RKO (cell line): ENCODE measurements around the gene LRRC3B.
A peak's percentile ranks its signal among the peaks of the same experiment; 100 is the strongest.

Source experiments
- DNase-seq: peaks from one replicate; pipeline ENCODE4 v3.0.0-alpha.2; 2016; ENCODE audit warnings: low spot score

The LRRC3B gene

DNA sequence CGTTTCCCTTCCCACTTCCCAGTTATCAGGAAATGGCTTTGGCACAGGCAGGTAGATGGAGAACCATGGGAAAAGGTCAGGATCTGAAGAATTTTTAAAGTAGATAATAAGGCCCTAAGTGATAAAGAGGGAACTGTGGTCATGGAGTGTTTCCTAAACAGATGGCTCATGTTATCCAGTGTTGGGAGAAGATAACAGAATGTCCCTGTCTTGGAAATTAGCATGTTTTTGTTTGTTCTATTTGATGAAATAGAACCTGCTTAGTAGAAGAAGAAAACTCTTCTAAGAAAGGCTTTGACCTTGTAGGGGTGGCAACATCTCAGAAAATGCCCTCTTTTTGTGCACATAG, 8.8 kb downstream of the LRRC3B start:
- no peak for DNase-seq

DNA sequence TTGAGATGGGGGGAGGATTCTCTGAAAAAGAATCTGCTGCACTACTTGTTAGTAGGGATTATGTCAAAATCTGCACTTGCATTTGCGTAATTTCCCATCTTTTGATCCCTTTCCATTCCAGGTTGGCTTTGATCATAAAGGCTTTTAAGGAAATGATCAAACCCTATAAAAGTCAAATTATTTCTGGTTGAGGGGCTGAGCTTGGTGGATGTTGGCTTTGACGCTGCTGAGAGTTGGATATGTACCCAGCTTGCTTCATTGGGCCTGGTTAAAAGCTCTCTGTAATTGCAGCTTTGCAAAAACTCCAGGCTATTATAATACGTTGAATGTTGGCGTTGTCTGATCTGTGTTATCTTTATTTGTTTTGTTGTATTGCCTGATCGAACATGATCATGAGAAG, 12.0 kb downstream of the LRRC3B start:
- no peak for DNase-seq

DNA sequence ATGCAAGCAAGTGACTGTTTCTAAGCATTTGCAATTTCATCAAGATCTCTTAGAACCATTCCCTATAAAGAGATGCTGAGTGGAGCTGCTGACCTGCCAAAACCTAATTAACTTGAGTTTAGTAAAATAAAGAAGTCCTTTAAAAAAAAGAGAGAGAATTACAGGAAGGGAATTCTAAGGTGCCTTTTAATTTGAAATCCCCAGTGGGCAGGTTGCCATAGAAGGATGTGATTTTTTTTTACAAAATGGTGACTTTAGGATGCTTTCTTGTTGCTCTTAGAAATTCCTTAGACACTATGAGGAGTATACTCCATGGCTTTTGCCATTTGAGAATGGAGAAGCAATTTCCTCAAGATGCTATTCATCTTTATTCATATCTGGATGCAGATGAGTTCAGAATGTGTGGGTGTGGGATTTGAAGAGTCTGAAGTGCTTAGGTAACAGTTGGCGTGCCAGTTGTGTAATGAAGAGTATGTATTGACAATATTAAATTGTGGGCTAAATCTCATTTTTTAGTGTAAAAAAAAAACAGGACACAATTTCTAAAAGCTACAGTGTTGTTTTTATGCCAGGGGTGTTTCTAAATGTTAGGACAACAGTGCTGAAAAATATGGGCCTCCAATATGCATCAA, 13.6 kb downstream of the LRRC3B start:
- no peak for DNase-seq

DNA sequence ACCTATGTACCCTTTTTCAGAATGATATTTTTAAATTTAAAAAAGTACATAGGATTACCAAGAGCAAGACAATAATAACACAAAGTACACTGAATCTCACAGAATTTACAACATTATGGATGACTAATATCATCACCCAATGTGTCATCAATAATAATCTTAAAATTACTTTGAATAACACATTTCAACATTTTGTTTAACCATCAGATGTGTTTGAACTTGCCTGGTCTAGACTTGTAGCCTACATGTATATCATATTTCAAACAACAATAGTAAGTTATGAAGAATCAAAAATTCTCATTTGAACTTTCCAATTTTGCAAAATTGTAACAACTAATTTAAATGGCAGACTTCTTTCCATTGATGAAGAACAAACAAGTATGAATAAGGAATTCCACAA, 15.1 kb downstream of the LRRC3B start:
- DNase-seq: no peak

DNA sequence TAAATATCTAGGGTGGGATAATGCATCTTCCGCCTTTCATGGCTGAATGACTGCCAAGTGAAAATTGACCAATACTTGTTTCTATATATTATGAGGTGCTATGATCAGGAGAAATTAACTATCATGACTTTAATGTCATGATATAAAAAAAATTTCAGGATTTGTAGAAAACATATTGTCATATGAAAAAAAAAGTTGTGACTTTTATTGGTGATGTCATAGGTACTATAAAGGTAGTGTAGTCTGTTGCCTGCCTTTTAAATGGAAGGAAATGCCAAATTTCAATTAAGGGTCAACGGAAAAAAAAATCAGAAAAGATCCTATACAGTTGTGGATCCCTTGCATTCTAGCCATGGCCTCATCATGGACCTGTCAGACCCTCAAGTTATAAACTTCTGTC, 15.5 kb downstream of the LRRC3B start:
- DNase-seq: no peak

DNA sequence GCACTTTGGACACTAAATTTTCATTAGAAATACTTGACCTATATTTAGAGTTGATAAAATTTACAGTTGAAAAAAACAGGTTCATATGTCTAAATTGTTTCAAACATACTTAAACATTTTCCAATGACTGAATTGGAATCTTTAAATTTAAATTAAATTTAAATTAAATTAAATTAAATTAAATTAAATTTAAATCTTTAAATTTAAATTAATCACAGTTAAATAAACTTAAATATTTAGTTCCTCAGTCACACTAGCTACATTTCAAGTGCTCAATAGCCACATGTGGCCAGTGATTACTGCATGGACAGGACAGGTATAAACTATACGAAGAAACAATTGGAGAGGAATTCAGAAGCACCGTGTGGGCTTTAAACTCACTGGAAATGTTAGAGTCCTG, 16.8 kb downstream of the LRRC3B start:
- DNase-seq: no peak

DNA sequence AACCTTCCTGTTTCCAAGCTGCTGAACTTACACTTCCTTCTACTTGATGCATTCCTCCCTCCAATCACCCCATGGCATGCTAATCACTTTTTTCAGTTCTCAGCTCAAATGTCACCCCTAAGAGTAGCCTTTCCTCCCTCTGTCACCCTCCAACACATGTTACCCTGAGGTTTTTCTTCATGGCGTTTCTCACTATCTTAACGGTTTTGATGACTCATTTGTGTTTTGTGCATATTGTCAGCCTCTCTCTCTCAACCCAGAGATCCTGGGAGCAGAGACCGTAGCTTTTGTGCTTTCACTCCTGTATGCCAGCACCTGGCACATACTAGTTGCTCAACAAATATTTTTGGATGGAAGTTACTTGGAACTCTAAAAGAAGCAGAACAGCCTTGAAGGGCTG, 24.5 kb downstream of the LRRC3B start:
- DNase-seq: no peak

DNA sequence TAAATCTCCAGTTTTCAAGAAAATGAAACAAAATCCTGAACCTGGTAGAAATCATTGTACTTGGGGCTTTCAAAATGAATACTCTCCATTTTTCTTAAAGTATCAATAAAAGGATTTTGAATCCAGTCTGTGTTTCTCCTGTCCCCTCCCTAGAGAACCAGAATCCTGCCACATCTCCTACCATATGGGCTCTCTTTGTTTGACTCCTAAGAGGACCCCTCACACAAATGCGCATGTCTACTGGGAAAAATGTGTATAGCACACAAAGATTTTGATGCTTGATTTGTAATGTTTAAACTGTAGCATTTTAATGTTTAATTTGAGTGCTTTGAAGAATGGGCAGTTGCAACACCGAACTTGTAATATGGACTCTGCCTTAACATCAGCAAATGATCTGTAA, 25.9 kb downstream of the LRRC3B start:
- DNase-seq: no peak

DNA sequence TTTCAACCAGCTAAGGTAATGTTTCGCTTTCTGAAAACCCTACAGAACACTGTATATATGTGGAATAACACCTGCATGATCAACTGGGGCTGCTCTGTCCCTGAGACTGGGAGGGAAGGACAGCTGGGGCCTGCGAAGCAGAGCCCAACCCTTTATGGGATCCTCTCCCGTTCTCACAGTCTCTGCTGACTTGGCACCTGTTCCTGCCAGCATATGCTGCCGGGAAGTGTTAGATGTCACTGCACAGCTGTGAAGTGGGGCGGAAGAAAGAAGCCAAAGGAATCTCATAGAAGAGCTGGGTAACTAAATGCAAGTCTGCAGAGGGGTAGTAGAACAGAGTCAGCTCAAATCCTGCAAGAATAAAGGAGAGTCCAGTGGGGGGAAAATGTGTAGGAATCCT, 29.6 kb downstream of the LRRC3B start:
- DNase-seq: no peak

DNA sequence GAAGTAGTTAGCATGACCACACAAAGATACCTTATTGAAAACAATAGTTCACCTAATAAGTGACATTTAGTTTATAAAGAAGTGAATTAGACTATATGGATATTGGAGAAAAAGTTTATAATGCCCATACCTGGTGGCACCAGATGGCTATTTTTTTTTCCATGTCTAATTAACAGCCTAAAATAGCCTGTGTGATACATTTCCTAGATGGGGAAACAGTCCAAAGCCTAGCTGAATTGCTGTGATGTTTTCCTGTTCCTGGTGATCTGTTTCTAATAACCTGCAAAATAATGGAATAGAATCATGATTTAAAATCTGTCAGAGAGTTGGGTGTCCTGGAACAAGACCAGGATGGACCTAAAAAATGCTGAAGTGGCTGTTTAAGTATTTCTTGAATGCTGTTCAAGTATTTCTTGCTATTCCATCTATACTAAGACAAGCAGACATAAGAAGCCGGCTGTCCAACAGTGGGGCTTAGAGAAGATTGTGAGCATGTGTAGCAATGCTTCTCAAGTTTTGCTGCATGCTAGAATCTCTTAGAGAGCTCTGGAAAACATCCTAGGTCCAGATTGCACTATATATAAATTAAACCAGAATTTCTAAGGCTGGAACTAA, 31.3 kb downstream of the LRRC3B start:
- no peak for DNase-seq

DNA sequence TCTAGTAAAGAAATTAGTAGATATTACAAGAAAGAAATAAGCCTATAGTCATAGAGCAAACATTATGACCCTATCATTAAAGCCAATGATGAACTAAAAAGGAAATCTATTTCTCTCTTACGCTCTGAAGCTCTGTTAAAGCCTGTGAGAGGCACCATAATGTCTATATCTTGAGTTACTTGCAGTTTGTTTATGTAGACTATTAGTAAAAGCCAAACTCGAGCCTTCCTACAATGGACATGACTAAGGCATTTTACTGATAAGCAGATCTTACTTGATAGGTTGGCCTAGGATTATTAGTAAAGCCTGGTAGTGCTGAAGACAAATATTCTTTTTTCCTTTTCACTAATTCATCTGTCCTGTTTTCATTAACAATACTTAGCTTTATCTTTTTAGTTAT, 32.7 kb downstream of the LRRC3B start:
- DNase-seq: no peak

DNA sequence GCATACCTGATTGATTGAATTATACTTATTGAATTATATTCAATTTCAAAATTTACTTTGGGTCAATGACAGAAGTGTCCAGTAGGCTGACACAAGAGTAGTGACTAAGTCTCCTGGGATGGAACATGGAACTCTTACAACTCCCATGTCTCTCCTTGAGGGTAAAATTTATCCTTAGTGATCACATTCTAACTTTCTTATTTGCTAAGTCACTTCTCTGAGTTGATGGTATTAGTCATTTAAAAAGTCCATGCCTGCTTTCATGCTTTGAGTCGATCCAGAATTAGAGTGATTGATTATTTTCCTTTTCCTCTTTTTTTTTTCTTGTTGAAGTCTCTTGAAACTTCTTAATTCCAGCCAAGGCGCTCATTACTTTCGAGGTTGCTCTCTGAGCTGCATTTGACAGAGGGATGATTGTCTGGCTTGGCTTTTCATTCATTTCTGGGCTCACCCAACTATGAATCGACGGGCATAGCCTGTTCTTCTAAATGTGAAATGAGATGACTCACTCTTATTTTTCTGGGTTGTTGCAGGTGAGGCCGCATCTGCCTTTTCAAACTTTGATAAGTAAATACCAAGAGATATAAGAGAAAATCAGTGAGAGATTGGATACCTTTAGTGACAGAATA, 34.9 kb downstream of the LRRC3B start:
- DNase-seq: peak; percentile 8

DNA sequence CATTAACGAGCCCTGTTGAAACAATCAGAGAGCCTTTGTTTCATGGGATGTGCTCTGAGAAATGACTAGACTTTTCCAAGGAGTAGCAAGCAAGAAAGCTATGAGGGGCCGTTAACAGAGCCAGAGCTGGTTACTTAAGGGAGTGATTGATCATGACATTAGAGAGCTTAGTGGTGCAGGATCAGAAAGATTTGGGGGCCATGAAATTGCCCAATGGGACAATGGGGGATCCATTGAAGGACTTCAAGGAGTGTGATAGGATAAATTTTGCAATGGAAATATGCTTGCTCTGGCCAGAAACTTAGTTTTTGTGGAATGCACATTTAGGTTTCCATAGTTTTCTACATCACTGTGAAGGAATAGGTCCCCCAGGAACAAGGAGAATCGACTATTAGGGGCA, 45.6 kb downstream of the LRRC3B start:
- no peak for DNase-seq

DNA sequence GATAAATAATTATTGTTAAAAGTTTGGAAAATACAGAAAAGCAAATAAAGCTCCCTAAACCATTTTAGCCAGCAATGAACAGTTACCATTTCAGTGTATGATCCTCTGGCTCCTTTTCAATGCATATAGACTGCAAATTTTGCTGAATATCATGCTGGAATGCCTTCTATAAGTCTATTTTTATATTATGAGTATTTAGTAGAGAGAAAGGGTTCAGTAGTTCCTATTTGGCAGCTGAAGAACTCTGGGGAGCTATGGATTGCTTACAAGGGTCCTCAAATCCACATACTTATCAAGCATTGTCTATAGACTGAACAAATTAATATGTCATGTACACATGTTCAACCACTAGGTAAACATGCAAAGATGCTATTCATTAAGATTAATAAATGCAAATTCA, 46.1 kb downstream of the LRRC3B start:
- DNase-seq: no peak

DNA sequence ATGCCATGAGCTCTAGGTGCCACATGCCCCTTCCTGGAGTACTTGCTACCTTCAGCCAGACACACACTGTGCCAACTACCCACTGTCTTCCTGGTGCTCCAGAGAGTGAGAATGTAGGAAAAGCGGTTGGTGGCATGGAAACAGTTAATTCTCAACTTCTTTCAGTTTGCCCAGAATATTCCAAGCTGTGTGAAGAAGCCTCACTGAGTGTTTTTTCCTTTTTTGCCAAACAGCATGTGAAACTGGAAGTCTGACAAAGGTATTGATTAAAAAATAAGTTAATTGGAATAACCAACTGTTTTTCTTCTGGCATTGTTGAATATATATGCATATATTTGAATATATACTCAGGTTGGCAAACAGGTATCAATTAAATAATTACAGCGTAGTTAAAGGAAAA, 52.8 kb downstream of the LRRC3B start:
- no peak for DNase-seq

DNA sequence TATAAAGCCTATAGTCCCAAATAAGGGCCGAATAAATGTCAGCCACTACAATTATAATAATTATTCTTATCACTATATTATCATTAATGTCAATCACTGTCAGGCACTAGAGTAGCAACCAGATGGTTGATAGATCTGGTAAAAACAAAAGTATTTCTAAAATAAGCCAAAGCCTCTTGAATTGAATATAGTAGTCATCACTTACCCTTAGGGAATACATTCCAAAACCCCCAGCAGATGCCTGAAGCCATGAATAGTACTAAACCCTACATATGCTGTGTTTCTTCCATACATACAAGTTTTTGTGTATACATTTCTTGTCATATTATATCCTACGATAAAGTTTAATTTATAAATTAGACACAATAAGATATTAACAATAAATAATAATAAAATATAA, 59.1 kb downstream of the LRRC3B start:
- DNase-seq: no peak

DNA sequence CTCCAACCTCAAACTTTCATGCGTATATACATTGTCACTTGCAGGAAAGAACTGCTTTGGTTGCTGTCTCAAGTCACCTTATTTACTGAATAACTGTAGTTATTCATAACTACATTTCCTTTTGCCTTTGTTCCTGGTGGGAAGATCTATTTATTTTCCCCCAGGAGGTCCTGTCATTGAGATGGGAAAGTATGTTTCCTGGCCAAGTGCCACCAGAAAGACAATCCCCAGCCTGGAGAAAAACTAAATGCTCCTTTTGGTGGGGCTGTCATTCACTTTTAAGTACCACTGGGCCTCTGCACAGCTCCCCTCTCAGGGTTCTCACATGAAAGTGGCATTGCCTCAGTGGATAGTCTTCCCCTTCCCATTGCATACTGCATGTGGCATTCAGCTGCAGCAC, 59.8 kb downstream of the LRRC3B start:
- DNase-seq: no peak

DNA sequence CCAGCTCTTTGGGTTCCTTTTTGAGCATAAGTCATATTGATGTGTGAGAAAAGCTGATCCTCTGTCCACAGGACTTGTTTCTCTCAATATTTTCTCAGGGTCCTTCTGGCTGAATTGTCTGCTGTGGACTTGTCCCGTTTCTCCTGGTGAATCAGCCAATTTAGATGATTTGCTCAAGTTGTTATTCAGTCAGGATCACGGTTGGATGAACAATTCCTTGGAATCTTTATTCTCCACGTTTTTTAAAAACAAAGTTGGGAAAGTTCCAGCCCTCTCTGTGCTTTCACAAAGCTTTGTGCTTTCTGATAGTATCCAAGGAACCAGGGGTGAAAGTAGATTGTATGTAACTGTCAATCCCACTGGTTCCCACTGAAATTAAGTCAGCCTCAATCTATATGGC, 61.3 kb downstream of the LRRC3B start:
- no peak for DNase-seq

DNA sequence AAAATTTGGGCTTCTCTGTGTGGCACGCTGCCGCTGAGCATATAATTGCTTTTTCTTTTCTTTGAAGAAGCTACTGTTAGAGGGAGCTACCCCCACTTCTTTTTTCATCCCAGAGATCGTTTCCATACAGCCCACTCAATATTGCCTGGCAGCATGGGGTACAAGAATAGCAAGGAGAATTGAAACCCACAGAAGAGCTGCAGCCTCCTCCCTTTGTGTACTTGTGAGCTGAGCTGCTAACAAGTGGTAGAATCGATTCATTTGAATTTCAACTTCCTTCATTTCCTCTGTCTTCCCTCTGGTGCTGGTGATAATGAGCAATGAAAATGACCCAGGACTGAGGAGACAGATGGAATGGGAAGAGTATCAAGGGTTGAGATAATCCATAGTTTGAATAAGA, 64.9 kb downstream of the LRRC3B start:
- DNase-seq: no peak

DNA sequence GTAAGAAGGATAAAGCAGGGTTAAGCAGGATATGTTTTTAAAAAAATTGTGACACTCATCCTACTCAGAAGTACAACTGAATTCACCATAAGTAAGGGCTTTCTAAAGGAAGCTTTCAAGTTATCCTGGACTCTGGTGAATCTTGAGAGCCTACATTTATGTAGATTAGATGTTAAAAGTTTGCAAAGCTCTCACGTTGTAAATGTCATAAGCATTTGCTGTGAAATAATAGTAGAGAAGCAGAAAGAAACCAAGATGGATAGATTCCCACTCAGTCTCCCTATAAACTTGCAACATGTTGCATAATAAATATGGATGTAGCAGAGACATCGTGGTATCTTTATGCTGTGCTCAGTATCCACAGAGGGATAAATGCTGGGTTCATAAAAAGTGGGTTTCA, 77.0 kb downstream of the LRRC3B start:
- DNase-seq: no peak

DNA sequence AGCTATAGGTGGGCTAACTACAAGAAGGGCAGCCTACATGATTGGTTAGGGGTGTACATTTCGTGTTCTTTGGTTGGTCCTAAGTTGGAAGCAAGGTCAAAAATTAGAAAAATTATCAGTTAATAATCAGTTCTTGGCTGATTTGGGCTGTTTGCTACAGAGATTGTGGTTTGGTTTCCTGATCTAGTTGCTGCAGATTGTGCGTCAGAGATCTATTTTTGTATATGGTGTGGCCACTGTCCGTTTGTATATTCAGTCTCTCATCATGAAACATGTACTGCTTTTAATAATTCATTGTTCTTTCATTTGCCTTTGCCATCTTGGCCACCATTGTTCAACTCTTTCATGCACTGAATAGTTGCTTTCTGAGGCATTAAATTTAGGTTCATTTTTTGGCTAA, 80.9 kb downstream of the LRRC3B start:
- DNase-seq: no peak

DNA sequence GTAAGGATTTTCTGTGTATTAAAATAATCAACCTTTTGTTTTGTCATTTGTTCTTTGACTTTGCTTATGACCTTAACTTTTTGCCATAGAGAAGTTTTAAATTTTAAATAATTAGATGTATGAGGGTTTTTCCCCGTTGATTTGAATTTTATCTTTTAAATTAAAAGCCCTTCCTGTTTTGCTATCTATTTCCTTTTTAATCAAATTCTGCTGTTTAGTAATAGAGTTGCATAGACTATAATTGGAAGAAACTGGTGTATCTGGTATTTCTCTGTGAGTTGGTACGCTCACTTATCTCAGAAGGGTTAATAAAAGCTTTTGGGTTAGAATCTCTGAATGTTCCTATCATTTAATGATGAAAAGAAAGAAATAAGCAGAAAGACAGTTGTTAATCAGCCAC, 82.2 kb downstream of the LRRC3B start:
- DNase-seq: no peak

DNA sequence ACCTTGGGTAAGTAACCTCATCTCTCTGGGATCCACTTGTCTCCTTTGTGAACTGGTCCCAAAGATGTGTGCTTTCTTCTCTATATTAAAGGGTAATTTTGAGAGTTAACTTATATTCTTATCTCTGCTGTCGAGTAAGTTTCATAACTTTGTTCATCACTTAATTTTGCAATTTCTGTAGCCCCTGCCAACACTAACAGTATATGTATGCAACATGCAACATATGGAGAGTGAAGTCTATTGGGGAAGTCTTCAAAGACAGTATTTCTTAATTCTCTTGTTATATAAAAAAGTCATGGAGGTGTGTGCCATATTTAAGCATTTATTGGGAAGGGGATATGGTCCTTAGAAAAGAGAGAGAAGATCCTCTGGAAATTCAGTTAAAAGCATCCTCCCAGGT, 85.9 kb downstream of the LRRC3B start:
- no peak for DNase-seq
